Kidney epithelial cell (primary cell): ENCODE data around the gene KANSL2. TPM values are rescaled to one million over a fixed set of nuclear protein-coding genes. Genes with fewer than 3 reads are reported as not detected.
"Not testable (repeated sequence)": the region's sequence is repeated elsewhere in the genome, so short reads cannot be mapped to it uniquely, and the experiment has no call there.

Experiments
- DNase-seq: peaks from one replicate; pipeline ENCODE4 v3.0.0-alpha.2; 2010; ENCODE audit warnings: low read depth
- H3K27me3 ChIP-seq: 2 replicates; pipeline ENCODE4 v1.6.0; 2011; ENCODE audit warnings: low read length; ENCODE audit not compliant: control insufficient read depth, insufficient read depth
- H3K36me3 ChIP-seq: 2 replicates; pipeline ENCODE4 v1.5.1; 2011; ENCODE audit warnings: low read length; ENCODE audit not compliant: control insufficient read depth, insufficient read depth
- H3K4me3 ChIP-seq: 2 replicates; pipeline ENCODE4 v1.5.1; 2011; ENCODE audit warnings: low read depth, mild to moderate bottlenecking, control low read depth, low read length
- total RNA-seq: library from RNA; depleted of rRNA; stranded (reverse); fragments of >200 nt; gene quantifications from 2 replicates; pipeline ENCODE4 v1.2.3, GENCODE V29; 2015
- TF ChIP-seq, protein P1 (sequence below): IDR thresholded peaks from 2 replicates; pipeline ENCODE4 v1.5.1; 2011; ENCODE audit warnings: mild to moderate bottlenecking, moderate library complexity, low read length, control low read depth, inconsistent platforms; ENCODE audit not compliant: insufficient read depth, poor library complexity, severe bottlenecking

The KANSL2 gene
- total RNA-seq, 1 donor from 2014 or later, result 47.2 TPM

DNA sequence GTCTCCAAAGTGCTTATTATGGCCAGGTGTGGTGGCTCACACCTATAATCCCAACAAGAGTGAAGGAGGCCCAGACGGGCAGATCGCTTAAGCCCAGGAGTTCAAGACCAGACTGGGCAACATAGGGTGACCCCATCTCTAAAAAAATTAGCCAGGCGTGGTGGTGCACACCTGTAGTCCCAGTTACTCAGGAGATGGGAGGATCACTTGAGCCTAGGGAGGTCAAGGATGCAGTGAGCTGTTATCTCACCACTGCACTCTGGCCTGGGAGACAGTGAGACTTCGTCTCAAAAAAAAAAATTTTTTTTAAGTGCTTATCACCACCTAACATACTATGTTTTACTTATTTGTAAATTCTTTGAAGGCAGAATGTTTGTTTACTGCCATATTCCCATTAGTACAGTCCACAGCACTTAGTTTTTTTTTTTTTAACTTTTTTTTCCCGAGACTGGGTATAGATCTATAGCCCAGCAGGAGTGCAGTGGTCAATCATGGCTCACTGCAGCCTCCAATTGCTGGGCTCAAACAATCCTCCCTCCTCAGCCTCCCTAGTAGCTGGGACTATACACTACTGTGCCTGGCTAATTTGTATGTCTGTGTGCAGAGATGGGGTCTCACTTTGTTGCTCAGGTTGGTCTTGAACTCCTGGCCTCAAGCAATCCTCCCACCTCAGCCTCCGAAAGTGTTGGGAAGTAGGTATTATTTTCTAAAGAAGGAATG is 4.7 kb upstream of the KANSL2 start:
- DNase-seq, result no peak
- H3K36me3 ChIP-seq, result no peaks in the 10 kb centered on the region
- TF ChIP-seq, protein P1, sequence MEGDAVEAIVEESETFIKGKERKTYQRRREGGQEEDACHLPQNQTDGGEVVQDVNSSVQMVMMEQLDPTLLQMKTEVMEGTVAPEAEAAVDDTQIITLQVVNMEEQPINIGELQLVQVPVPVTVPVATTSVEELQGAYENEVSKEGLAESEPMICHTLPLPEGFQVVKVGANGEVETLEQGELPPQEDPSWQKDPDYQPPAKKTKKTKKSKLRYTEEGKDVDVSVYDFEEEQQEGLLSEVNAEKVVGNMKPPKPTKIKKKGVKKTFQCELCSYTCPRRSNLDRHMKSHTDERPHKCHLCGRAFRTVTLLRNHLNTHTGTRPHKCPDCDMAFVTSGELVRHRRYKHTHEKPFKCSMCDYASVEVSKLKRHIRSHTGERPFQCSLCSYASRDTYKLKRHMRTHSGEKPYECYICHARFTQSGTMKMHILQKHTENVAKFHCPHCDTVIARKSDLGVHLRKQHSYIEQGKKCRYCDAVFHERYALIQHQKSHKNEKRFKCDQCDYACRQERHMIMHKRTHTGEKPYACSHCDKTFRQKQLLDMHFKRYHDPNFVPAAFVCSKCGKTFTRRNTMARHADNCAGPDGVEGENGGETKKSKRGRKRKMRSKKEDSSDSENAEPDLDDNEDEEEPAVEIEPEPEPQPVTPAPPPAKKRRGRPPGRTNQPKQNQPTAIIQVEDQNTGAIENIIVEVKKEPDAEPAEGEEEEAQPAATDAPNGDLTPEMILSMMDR, result no peak
- H3K27me3 ChIP-seq, result no peaks in the 10 kb centered on the region
- H3K4me3 ChIP-seq, result no peak overlapping the region

DNA sequence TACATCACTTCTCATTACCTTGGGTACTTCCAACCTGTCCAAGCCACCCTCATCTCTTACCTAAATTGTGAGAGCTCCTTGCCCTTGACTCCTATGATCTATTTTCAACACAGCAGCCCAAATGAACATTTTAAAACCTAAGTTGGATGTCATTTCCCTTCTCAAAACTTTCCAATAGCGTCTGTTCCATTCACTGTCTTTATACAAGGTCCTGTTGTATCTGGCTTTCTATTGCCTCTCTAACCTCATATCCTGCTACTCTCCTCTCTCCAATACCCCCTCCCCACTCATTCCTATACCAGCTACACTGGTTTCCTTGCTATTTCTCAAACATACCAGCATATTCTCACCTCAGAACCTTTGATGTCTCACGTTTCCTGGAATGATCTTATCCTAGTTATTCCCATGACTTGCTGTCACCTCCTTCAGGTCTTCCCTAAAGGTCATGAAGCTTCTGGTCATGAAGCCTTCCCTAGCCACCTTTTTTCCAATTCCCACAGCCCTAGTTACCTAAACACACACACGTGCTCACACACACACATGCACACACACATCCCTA is 4.1 kb upstream of the KANSL2 start:
- DNase-seq, result no peak
- Histone ChIP-seq H3K4me3 (no peak overlapping the region), H3K27me3 (no peaks in the 10 kb centered on the region), H3K36me3 (no peaks in the 10 kb centered on the region)
- TF ChIP-seq, protein P1, result no peak

DNA sequence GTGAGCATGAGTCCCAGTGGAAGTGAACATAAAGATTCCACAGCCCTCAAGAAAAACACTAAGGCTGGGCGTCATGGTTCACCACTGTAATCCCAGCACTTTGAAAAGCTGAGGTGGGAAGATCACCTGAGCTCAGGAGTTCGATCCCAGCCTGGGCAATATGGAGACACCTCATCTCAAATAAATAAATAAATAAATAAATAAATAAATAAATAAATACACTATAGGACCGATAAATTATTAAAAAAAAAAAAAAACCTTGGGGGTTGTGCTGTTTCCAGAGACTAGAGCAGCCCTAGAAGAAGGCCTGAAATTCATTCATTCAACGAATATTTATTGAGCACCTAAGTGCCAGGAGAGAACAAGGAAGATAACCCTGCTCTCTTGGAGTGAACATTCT is 1.5 kb upstream of the KANSL2 start:
- Histone ChIP-seq H3K36me3 (peaks cover 1% of the 10 kb centered on the region), H3K27me3 (no peaks in the 10 kb centered on the region), H3K4me3 (no peak overlapping the region)
- TF ChIP-seq, protein P1, result no peak
- DNase-seq, result no peak

DNA sequence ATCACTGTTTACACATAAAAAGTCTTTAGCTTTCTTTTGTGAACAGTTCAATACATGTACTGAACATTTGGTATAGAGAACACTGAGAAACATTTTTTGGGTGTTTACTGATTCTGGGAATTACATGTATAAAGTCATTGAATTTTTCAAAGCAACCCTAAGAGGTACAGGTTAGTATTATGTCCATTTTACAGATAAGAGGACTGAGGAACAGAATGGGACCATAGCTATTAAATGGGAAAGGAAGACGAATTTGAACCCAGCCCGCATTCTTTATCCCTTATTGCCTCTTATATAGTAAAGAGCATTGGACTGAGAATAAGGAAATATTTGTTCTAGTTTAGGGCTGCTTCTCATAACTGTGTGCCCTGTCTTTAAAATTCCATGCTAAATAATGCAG is 889 bp upstream of the KANSL2 start:
- Histone ChIP-seq H3K27me3 (no peaks in the 10 kb centered on the region), H3K36me3 (peaks cover 1% of the 10 kb centered on the region), H3K4me3 (no peak overlapping the region)
- TF ChIP-seq, protein P1, result no peak
- no peak for DNase-seq

DNA sequence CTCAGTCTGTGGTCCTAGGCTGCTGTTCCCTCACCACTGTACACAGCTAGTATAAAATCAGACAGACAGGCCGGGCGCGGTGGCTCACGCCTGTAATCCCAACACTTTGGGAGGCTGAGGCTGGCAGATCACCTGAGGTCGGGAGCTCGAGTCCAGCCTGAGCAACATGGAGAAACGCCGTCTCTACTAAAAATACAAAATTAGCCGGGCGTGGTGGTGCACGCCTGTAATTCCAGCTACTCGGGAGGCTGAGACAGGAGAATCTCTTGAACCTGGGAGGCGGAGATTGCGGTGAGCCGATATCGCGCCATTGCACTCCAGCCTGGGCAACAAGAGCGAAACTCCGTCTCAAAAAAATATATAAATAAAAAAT is 481 bp upstream of the KANSL2 start:
- peak overlapping the region; percentile 43 for H3K4me3 ChIP-seq

DNA sequence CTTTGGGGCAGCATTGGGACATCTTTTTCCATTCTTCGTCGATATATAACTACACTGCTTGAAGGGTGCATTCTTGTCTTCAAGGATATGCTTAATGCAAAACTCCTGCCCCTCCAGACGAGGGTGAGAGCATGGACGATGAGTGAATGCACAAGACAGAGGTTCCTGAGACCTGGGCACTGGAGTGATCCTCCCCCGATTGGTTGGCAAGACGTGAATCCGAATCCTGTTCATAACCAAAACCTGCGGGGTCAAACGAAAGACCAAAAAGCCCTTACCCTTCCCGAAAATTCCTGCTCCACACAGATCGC is 684 bp downstream of the KANSL2 start:
- DNase-seq, result no peak
- Histone ChIP-seq H3K27me3 (no peaks in the 10 kb centered on the region), H3K4me3 (peak overlapping the region; percentile 87), H3K36me3 (peaks cover 1% of the 10 kb centered on the region)
- TF ChIP-seq, protein P1, result no peak

More for the DNA sequence above, 481 bp upstream of the KANSL2 start:
- H3K27me3 ChIP-seq, DNase-seq, H3K36me3 ChIP-seq: not testable (repeated sequence)
